ENCODE measurements around the gene TUBB3. TPM values are rescaled to one million over a fixed set of nuclear protein-coding genes. Genes with fewer than 3 reads are reported as not detected.

The TUBB3 gene
- total and polyA plus RNA-seq, 2 of the 4 experiments (the other 2 are of a cell fraction), result 311 to 410 TPM

DNA sequence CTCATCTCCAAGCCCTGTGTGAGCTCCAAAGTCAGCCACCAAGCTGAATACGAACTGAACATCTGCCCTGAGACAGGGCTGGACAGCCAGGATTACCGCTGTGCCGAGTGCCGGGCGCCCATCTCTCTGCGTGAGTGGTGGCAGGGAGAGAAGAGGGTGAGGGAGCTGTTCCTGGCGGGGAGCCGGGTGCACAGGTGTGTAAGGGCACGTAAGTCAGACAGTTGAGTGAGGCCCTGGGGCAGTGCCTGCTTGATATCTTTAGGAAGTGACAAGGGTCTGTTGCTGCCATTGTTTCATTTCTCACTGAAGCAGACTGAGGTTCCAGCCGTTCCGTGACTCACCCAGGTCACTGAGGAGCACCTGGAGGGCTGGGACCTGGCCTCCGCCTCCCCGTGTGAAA lies 37.8 kb downstream of the TUBB3 start:
- H2AK9ac ChIP-seq (replicated peaks; ENCODE audit: low read depth, low read length, poor library complexity), result no peak overlapping the region
- no peak overlapping the region for H3K4me3 ChIP-seq (ENCODE audit: insufficient read depth, low read depth, low read length)
- H3K79me1 ChIP-seq (ENCODE audit: low read depth in 1 of 2, low read length in 2 of 2), result peaks cover 0 to 20% of the 10 kb centered on the region in 2 experiments; a peak in 2 of 4 replicates
- H3K4me2 ChIP-seq (ENCODE audit: low read depth, low read length), result no peak overlapping the region
- H2BK15ac ChIP-seq (ENCODE audit: low read depth, low read length), result no peak overlapping the region
- H3K23ac ChIP-seq (ENCODE audit: low read depth, low read length), result no peak overlapping the region
- CTCF ChIA-PET, result no interaction called here
- no peak overlapping the region for H3K18ac ChIP-seq (ENCODE audit: low read depth, low read length)
- H3K56ac ChIP-seq (ENCODE audit: extremely low read depth, insufficient read depth, low read length), result no peak overlapping the region
- TF ChIP-seq MAFK (IDR thresholded peaks at IDR 0.05; ENCODE audit: low read depth, low read length) (no peak), SMC3 (IDR thresholded peaks at IDR 0.05; ENCODE audit: low read depth, low read length) (no peak), RFX5 (IDR thresholded peaks at IDR 0.05; ENCODE audit: low read depth, low read length) (no peak)
- H2BK5ac ChIP-seq (ENCODE audit: low read depth, low read length, poor library complexity, severe bottlenecking), result no peak overlapping the region
- H2AFZ ChIP-seq (replicated peaks; ENCODE audit: low read length, poor library complexity), result no peak overlapping the region
- H3K4ac ChIP-seq (ENCODE audit: low read depth, low read length), result no peak overlapping the region
- no peak for DNase-seq
- H3K27ac ChIP-seq (ENCODE audit: insufficient read depth, low read length), result no peak overlapping the region
- no peaks in the 10 kb centered on the region for H3K27me3 ChIP-seq (ENCODE audit: control insufficient read depth, insufficient read depth, low read length)
- H3K14ac ChIP-seq (replicated peaks; ENCODE audit: low read depth, low read length), result no peak overlapping the region
- no peak overlapping the region for H2AK5ac ChIP-seq (ENCODE audit: low read depth, low read length)
- H4K8ac ChIP-seq (ENCODE audit: low read depth in 2 of 2, low read length in 2 of 2), result no peak overlapping the region
- no peak overlapping the region for H4K91ac ChIP-seq (ENCODE audit: insufficient read depth, low read depth, low read length)
- WGBS, 2 experiments (ENCODE audit: extremely low coverage in 2 of 2, insufficient read length in 1 of 2), result 89% methylated on average over 7 of the region's 13 CpGs; no CpG with 5 or more reads in 1 of the 2 experiments
- H4K20me1 ChIP-seq (ENCODE audit: insufficient read depth, low read length), result peaks cover 4% of the 10 kb centered on the region; the same call in 1 of the 2 replicates
- H4K5ac ChIP-seq (ENCODE audit: low read depth, low read length), result no peak overlapping the region
- no TSS peak for BruUV-seq (replicated peaks)
- H3K9ac ChIP-seq (ENCODE audit: low read depth, low read length), result no peak overlapping the region
- H3K9me1 ChIP-seq (ENCODE audit: insufficient read depth, low read length), result no peaks in the 10 kb centered on the region; the same call in 1 of the 2 replicates
- dilution Hi-C loops (cut with HindIII; ENCODE audit: low sequenced_read_pairs, unreplicated experiment), result no loop called here
- H2BK20ac ChIP-seq (ENCODE audit: low read depth, low read length), result no peak overlapping the region
- H3K4me1 ChIP-seq (ENCODE audit: control insufficient read depth, insufficient read depth, low read length), result no peaks in the 10 kb centered on the region
- H2BK120ac ChIP-seq (ENCODE audit: low read depth, low read length), result no peak overlapping the region
- ATAC-seq (ENCODE audit: low read depth), result no peak
- in situ Hi-C loops (cut with MboI; ENCODE audit: low sequenced_read_pairs), result no loop called here
- POLR2A ChIA-PET (ENCODE audit: unreplicated experiment), result no interaction called here
- H3K9me3 ChIP-seq (ENCODE audit: control insufficient read depth, insufficient read depth, low read length), result no peaks in the 10 kb centered on the region
- intact Hi-C loops (cut with micrococcal nuclease), result no loop called here
- H3K36me3 ChIP-seq (ENCODE audit: control insufficient read depth, insufficient read depth, low read length), result peaks cover 51% of the 10 kb centered on the region

Data from IMR-90 (cell line).